OCI-LY3 (cell line): ENCODE measurements around the gene SYNE1.

Experiments
- EZH2phosphoT487 ChIP-seq: fragments of 200-600 bp; shearing (Covaris generic); IDR thresholded peaks from 2 replicates; pipeline ENCODE4 v1.6.1; 2018; ENCODE audit warnings: antibody characterized with exemption, mixed run types, low read depth
- TF ChIP-seq, protein P1 (sequence below): fragments of 200-600, 300-600 bp; sonication (generic); IDR thresholded peaks from 2 replicates; pipeline ENCODE4 v1.5.1; 2014; ENCODE audit warnings: antibody characterized with exemption, low read length, low read depth

- TF ChIP-seq, protein P1, sequence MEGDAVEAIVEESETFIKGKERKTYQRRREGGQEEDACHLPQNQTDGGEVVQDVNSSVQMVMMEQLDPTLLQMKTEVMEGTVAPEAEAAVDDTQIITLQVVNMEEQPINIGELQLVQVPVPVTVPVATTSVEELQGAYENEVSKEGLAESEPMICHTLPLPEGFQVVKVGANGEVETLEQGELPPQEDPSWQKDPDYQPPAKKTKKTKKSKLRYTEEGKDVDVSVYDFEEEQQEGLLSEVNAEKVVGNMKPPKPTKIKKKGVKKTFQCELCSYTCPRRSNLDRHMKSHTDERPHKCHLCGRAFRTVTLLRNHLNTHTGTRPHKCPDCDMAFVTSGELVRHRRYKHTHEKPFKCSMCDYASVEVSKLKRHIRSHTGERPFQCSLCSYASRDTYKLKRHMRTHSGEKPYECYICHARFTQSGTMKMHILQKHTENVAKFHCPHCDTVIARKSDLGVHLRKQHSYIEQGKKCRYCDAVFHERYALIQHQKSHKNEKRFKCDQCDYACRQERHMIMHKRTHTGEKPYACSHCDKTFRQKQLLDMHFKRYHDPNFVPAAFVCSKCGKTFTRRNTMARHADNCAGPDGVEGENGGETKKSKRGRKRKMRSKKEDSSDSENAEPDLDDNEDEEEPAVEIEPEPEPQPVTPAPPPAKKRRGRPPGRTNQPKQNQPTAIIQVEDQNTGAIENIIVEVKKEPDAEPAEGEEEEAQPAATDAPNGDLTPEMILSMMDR = no peak
- no peak for TF ChIP-seq EZH2phosphoT487
Observed at GRCh38 chr6:152636021-152636608, 1.0 kb downstream of the SYNE1 start.
